Measurements from ENCODE around the gene RNF224. TPM values are rescaled to one million over a fixed set of nuclear protein-coding genes. Genes with fewer than 3 reads are reported as not detected.

RNF224 gene
- polyA plus RNA-seq, 1 donor from 2014 or later, result not detected

DNA sequence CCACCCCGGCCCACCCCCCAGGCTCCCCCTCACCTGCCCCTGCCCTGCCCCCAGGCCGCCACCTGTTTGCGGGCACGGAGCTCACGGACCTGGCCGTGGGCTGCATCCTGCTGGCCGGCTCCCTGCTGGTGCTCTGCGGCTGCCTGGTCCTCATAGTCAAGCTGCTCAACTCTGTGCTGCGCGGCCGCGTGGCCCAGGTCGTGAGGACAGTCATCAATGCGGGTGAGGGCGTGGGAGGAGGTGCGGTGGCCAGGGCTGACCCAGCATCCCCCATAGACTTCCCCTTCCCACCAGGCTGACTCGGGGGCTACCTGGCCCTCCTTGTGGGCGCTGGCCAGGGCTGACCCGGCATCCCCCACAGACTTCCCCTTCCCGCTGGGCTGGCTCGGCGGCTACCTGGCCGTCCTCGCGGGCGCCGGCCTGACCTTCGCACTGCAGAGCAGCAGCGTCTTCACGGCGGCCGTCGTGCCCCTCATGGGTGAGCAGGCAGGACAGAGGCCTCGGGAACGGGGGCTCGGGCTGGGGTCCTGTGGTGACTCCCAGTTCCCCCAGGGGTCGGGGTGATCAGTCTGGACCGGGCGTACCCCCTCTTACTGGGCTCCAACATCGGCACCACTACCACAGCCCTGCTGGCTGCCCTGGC, 6.9 kb downstream of the RNF224 start:
- Histone ChIP-seq H2AFZ (ENCODE audit: low read depth, low read length) (no peak overlapping the region), H3K9ac (ENCODE audit: low read length) (no peak overlapping the region), H3K36me3 (ENCODE audit: insufficient read depth, low read length) (no peaks in the 10 kb centered on the region), H3F3A (ENCODE audit: insufficient read depth, low read length, poor library complexity, severe bottlenecking) (no peaks in the 10 kb centered on the region), H4K20me1 (ENCODE audit: insufficient read depth) (no peaks in the 10 kb centered on the region), H3K27me3 (ENCODE audit: insufficient read depth, low read depth, low read length) (no peaks in the 10 kb centered on the region), H3K79me2 (replicated peaks; ENCODE audit: insufficient read depth, low read length) (no peaks in the 10 kb centered on the region), H3K27ac (ENCODE audit: low read length) (no peak overlapping the region), H3K9me3 (ENCODE audit: low read length) (no peaks in the 10 kb centered on the region), H3K4me3 (ENCODE audit: low read length) (no peak overlapping the region), H3K9me2 (ENCODE audit: insufficient read depth, low read length) (no peaks in the 10 kb centered on the region), H3K4me2 (ENCODE audit: low read length) (no peak overlapping the region)
- TF ChIP-seq MXI1 (conservative IDR thresholded peaks at IDR 0.05; ENCODE audit: poor library complexity, severe bottlenecking) (no peak), EP300 (conservative IDR thresholded peaks at IDR 0.05; ENCODE audit: poor library complexity, severe bottlenecking) (no peak), RAD21 (conservative IDR thresholded peaks at IDR 0.05) (no peak), TAF1 (IDR thresholded peaks at IDR 0.05; ENCODE audit: low read depth) (no peak), SMC3 (conservative IDR thresholded peaks at IDR 0.05; ENCODE audit: poor library complexity) (no peak), POLR2AphosphoS5 (IDR thresholded peaks at IDR 0.05) (no peak), EZH2 (IDR thresholded peaks at IDR 0.05; ENCODE audit: borderline replicate concordance, insufficient read depth, low read length, poor library complexity, severe bottlenecking) (no peak)
- TF ChIP-seq, protein P1, sequence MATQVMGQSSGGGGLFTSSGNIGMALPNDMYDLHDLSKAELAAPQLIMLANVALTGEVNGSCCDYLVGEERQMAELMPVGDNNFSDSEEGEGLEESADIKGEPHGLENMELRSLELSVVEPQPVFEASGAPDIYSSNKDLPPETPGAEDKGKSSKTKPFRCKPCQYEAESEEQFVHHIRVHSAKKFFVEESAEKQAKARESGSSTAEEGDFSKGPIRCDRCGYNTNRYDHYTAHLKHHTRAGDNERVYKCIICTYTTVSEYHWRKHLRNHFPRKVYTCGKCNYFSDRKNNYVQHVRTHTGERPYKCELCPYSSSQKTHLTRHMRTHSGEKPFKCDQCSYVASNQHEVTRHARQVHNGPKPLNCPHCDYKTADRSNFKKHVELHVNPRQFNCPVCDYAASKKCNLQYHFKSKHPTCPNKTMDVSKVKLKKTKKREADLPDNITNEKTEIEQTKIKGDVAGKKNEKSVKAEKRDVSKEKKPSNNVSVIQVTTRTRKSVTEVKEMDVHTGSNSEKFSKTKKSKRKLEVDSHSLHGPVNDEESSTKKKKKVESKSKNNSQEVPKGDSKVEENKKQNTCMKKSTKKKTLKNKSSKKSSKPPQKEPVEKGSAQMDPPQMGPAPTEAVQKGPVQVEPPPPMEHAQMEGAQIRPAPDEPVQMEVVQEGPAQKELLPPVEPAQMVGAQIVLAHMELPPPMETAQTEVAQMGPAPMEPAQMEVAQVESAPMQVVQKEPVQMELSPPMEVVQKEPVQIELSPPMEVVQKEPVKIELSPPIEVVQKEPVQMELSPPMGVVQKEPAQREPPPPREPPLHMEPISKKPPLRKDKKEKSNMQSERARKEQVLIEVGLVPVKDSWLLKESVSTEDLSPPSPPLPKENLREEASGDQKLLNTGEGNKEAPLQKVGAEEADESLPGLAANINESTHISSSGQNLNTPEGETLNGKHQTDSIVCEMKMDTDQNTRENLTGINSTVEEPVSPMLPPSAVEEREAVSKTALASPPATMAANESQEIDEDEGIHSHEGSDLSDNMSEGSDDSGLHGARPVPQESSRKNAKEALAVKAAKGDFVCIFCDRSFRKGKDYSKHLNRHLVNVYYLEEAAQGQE (IDR thresholded peaks at IDR 0.05; ENCODE audit: borderline replicate concordance), result no peak
- TF ChIP-seq, protein P2, sequence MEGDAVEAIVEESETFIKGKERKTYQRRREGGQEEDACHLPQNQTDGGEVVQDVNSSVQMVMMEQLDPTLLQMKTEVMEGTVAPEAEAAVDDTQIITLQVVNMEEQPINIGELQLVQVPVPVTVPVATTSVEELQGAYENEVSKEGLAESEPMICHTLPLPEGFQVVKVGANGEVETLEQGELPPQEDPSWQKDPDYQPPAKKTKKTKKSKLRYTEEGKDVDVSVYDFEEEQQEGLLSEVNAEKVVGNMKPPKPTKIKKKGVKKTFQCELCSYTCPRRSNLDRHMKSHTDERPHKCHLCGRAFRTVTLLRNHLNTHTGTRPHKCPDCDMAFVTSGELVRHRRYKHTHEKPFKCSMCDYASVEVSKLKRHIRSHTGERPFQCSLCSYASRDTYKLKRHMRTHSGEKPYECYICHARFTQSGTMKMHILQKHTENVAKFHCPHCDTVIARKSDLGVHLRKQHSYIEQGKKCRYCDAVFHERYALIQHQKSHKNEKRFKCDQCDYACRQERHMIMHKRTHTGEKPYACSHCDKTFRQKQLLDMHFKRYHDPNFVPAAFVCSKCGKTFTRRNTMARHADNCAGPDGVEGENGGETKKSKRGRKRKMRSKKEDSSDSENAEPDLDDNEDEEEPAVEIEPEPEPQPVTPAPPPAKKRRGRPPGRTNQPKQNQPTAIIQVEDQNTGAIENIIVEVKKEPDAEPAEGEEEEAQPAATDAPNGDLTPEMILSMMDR (IDR thresholded peaks at IDR 0.05; ENCODE audit: poor library complexity, severe bottlenecking), result no peak

DNA sequence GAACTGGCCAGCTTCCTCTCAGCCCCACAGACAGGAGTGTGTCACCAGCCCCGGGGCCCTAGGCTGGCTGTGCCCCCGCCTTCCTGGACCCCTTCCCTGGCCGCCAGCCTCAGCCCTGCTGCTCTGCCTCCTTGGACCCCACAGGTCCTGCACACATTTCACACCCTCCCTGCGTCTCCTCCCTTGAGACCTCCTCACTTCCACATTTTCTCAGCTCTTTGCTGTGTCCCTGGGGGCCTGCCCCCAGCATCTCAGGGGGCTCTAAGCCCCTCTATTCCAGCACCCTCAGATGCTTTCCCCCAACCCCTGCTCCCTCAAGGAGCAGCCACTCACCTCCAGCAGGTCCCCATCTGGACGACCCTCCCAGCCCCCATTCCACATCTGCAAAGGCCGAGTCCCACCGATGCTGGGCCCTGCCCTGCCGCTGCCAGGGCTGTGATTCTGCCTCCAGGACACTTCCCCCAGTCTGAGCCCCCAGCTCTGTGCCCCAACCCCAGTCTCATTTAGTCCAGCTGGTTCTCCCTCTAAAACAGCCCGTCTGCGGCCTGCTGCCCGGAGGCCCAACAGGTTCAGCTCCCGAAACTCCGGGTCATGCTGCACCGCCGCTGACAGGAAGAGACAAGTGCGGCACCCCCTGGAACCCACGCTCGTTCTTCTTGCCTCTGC, 7.6 kb downstream of the RNF224 start:
- H4K20me1 ChIP-seq (ENCODE audit: insufficient read depth), result no peaks in the 10 kb centered on the region
- no peak overlapping the region for H3K4me3 ChIP-seq (ENCODE audit: low read length)
- TF ChIP-seq SMC3 (conservative IDR thresholded peaks at IDR 0.05; ENCODE audit: poor library complexity) (no peak), POLR2AphosphoS5 (IDR thresholded peaks at IDR 0.05) (no peak), EZH2 (IDR thresholded peaks at IDR 0.05; ENCODE audit: borderline replicate concordance, insufficient read depth, low read length, poor library complexity, severe bottlenecking) (no peak), TAF1 (IDR thresholded peaks at IDR 0.05; ENCODE audit: low read depth) (no peak), MXI1 (conservative IDR thresholded peaks at IDR 0.05; ENCODE audit: poor library complexity, severe bottlenecking) (no peak), EP300 (conservative IDR thresholded peaks at IDR 0.05; ENCODE audit: poor library complexity, severe bottlenecking) (no peak), RAD21 (conservative IDR thresholded peaks at IDR 0.05) (no peak)
- TF ChIP-seq, protein P2 (IDR thresholded peaks at IDR 0.05; ENCODE audit: poor library complexity, severe bottlenecking), result no peak
- TF ChIP-seq, protein P1 (IDR thresholded peaks at IDR 0.05; ENCODE audit: borderline replicate concordance), result no peak
- H3K27me3 ChIP-seq (ENCODE audit: insufficient read depth, low read depth, low read length), result no peaks in the 10 kb centered on the region
- H3K79me2 ChIP-seq (replicated peaks; ENCODE audit: insufficient read depth, low read length), result no peaks in the 10 kb centered on the region
- H3K9me3 ChIP-seq (ENCODE audit: low read length), result no peaks in the 10 kb centered on the region
- H3K4me2 ChIP-seq (ENCODE audit: low read length), result no peak overlapping the region
- H3K27ac ChIP-seq (ENCODE audit: low read length), result no peak overlapping the region
- no peak overlapping the region for H3K9ac ChIP-seq (ENCODE audit: low read length)
- H3K9me2 ChIP-seq (ENCODE audit: insufficient read depth, low read length), result no peaks in the 10 kb centered on the region
- H3F3A ChIP-seq (ENCODE audit: insufficient read depth, low read length, poor library complexity, severe bottlenecking), result no peaks in the 10 kb centered on the region
- no peak overlapping the region for H2AFZ ChIP-seq (ENCODE audit: low read depth, low read length)
- no peaks in the 10 kb centered on the region for H3K36me3 ChIP-seq (ENCODE audit: insufficient read depth, low read length)
